Nephron (organoid): ENCODE results near the gene ZNF341.

ENCODE experiments used
- H3K27ac Mint-ChIP-seq, 3 experiments: 2 replicates each; pipeline ENCODE4 v1.8.0; 2020; ENCODE audit warnings: mixed read lengths in 3 of 3, mild to moderate bottlenecking in 2 of 3, moderate library complexity in 1 of 3
- H3K27me3 Mint-ChIP-seq: 2 replicates; pipeline ENCODE4 v1.8.0; 2021; ENCODE audit warnings: low read depth, mild to moderate bottlenecking, moderate library complexity, mixed read lengths
- H3K36me3 Mint-ChIP-seq: 2 replicates; pipeline ENCODE4 v1.8.0; 2020; ENCODE audit warnings: low read depth, mixed read lengths
- H3K4me1 Mint-ChIP-seq: 2 replicates; pipeline ENCODE4 v1.8.0; 2020; ENCODE audit warnings: mixed read lengths
- H3K4me3 Mint-ChIP-seq, 3 experiments: 2 replicates each; pipeline ENCODE4 v1.8.0; 2020; ENCODE audit warnings: mild to moderate bottlenecking in 3 of 3, mixed read lengths in 3 of 3, moderate library complexity in 2 of 3
- H3K9me3 Mint-ChIP-seq: 2 replicates; pipeline ENCODE4 v1.8.0; 2020; ENCODE audit warnings: mixed read lengths
- TF ChIP-seq, protein P1 (sequence below), 3 experiments: fragments of 200-600 bp; sonication (generic); IDR thresholded peaks; one replicate each; pipeline ENCODE4 v1.5.0; 2021; ENCODE audit warnings: antibody characterized with exemption in 3 of 3; ENCODE audit not compliant: unreplicated experiment in 3 of 3

ZNF341 gene

DNA sequence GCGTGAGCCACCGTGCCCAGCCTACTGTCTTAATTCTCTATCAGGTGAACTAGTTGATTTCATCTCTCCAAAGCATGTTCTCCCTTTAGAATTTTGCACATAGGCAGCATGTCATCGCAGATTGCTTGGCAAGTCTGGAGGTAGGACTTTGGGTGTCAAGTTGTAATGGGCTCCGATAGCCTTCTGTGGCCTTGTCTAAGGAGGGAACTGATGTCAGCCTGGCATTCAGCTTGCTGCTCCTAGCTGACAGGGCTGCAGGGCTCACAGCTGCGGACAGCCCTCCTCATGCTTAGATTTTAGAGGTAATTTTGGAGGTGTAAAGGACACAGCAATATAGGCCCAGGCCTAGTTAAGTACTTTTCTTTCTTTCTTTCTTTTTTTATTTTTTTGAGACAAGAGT is 90.6 kb downstream of the ZNF341 start:
- H3K27ac Mint-ChIP-seq, result no peak overlapping the region
- no peaks in the 10 kb centered on the region for H3K9me3 Mint-ChIP-seq
- no peak overlapping the region for H3K4me3 Mint-ChIP-seq
- H3K36me3 Mint-ChIP-seq, result no peaks in the 10 kb centered on the region
- H3K27me3 Mint-ChIP-seq, result no peaks in the 10 kb centered on the region
- H3K4me1 Mint-ChIP-seq, result peaks cover 46% of the 10 kb centered on the region
- TF ChIP-seq, protein P1, sequence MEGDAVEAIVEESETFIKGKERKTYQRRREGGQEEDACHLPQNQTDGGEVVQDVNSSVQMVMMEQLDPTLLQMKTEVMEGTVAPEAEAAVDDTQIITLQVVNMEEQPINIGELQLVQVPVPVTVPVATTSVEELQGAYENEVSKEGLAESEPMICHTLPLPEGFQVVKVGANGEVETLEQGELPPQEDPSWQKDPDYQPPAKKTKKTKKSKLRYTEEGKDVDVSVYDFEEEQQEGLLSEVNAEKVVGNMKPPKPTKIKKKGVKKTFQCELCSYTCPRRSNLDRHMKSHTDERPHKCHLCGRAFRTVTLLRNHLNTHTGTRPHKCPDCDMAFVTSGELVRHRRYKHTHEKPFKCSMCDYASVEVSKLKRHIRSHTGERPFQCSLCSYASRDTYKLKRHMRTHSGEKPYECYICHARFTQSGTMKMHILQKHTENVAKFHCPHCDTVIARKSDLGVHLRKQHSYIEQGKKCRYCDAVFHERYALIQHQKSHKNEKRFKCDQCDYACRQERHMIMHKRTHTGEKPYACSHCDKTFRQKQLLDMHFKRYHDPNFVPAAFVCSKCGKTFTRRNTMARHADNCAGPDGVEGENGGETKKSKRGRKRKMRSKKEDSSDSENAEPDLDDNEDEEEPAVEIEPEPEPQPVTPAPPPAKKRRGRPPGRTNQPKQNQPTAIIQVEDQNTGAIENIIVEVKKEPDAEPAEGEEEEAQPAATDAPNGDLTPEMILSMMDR (IDR thresholded peaks at IDR 0.05; ENCODE audit: unreplicated experiment in 3 of 3), result no peak

DNA sequence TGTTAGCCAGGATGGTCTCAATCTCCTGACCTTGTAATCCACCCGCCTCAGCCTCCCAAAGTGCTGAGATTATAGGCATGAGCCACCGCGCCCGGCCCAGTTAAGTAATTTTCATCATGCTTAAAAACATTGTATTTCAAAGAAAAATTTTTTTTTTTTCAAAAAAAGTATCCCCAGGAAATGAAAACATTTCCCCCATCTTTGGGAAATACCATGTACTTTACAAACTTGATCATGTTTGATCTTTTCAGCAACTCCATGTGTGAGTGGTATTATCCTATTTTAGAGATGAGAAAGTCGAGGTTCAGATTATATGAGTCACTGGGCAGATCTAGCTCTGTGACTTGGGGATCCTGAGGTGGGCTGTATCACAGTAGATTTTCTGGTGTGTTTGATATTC is 91.2 kb downstream of the ZNF341 start:
- Mint-ChIP-seq H3K4me3 (no peak overlapping the region), H3K36me3 (no peaks in the 10 kb centered on the region), H3K4me1 (peaks cover 46% of the 10 kb centered on the region), H3K27ac (no peak overlapping the region), H3K27me3 (no peaks in the 10 kb centered on the region), H3K9me3 (no peaks in the 10 kb centered on the region)
- TF ChIP-seq, protein P1 (IDR thresholded peaks at IDR 0.05; ENCODE audit: unreplicated experiment in 3 of 3), result no peak

GRCh38 chr20:33824852-33825251 is 93.1 kb downstream of the ZNF341 start:
- Mint-ChIP-seq H3K36me3 (no peaks in the 10 kb centered on the region), H3K27ac (no peak overlapping the region), H3K4me3 (no peak overlapping the region), H3K4me1 (peaks cover 52% of the 10 kb centered on the region), H3K27me3 (no peaks in the 10 kb centered on the region), H3K9me3 (no peaks in the 10 kb centered on the region)
- TF ChIP-seq, protein P1 (IDR thresholded peaks at IDR 0.05; ENCODE audit: unreplicated experiment in 3 of 3), result no peak

- Mint-ChIP-seq H3K4me3 (no peak overlapping the region), H3K9me3 (no peaks in the 10 kb centered on the region), H3K27ac (peak overlapping the region; percentile 27 to 45 (median 34)), H3K36me3 (no peaks in the 10 kb centered on the region), H3K4me1 (peaks cover 55% of the 10 kb centered on the region), H3K27me3 (no peaks in the 10 kb centered on the region)
- TF ChIP-seq, protein P1 (IDR thresholded peaks at IDR 0.05; ENCODE audit: unreplicated experiment in 3 of 3), result no peak
Measured at GRCh38 chr20:33825340-33826269, 93.8 kb downstream of the ZNF341 start.

GRCh38 chr20:33826270-33826897 is 94.6 kb downstream of the ZNF341 start:
- TF ChIP-seq, protein P1 (IDR thresholded peaks at IDR 0.05; ENCODE audit: unreplicated experiment in 3 of 3), result no peak
- Mint-ChIP-seq H3K36me3 (no peaks in the 10 kb centered on the region), H3K9me3 (no peaks in the 10 kb centered on the region), H3K4me1 (peaks cover 57% of the 10 kb centered on the region), H3K4me3 (no peak overlapping the region), H3K27me3 (no peaks in the 10 kb centered on the region), H3K27ac (peak overlapping the region in 2 of 3 experiments; percentile 45 to 90)
